NB4 (cell line): Measurements from ENCODE around the gene LAD1.

ENCODE experiments used
- DNase-seq: peaks from one replicate; pipeline ENCODE4 v3.0.0; 2010; ENCODE audit warnings: low read depth
- H3K4me3 ChIP-seq: one replicate; pipeline ENCODE4 v1.5.1; 2011; ENCODE audit warnings: mild to moderate bottlenecking, low read depth, low read length, moderate library complexity
- MYC ChIP-seq: IDR thresholded peaks from 2 replicates; pipeline ENCODE4 v1.6.1; 2011; ENCODE audit warnings: low read depth, low read length
- POLR2A ChIP-seq: IDR thresholded peaks from 2 replicates; pipeline ENCODE4 v1.6.1; 2011; ENCODE audit warnings: mild to moderate bottlenecking; ENCODE audit not compliant: insufficient read length; ENCODE audit errors: extremely low read depth
- TF ChIP-seq, protein P1 (sequence below): IDR thresholded peaks from 2 replicates; pipeline ENCODE4 v1.6.1; 2011; ENCODE audit warnings: low read depth, low read length
- TF ChIP-seq, protein P2 (sequence below): IDR thresholded peaks from one replicate; pipeline ENCODE4 v1.5.1; 2012; ENCODE audit warnings: low read depth, low read length

LAD1 gene

GRCh38 chr1:201429736-201430501 lies 30.8 kb upstream of the LAD1 start:
- no peak for TF ChIP-seq POLR2A
- TF ChIP-seq, protein P1, sequence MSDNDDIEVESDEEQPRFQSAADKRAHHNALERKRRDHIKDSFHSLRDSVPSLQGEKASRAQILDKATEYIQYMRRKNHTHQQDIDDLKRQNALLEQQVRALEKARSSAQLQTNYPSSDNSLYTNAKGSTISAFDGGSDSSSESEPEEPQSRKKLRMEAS, result no peak
- no peak for TF ChIP-seq MYC
- TF ChIP-seq, protein P2, sequence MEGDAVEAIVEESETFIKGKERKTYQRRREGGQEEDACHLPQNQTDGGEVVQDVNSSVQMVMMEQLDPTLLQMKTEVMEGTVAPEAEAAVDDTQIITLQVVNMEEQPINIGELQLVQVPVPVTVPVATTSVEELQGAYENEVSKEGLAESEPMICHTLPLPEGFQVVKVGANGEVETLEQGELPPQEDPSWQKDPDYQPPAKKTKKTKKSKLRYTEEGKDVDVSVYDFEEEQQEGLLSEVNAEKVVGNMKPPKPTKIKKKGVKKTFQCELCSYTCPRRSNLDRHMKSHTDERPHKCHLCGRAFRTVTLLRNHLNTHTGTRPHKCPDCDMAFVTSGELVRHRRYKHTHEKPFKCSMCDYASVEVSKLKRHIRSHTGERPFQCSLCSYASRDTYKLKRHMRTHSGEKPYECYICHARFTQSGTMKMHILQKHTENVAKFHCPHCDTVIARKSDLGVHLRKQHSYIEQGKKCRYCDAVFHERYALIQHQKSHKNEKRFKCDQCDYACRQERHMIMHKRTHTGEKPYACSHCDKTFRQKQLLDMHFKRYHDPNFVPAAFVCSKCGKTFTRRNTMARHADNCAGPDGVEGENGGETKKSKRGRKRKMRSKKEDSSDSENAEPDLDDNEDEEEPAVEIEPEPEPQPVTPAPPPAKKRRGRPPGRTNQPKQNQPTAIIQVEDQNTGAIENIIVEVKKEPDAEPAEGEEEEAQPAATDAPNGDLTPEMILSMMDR, result no peak
- no peak for DNase-seq
- no peak overlapping the region for H3K4me3 ChIP-seq

- no peak for DNase-seq
- no peak overlapping the region for H3K4me3 ChIP-seq
- TF ChIP-seq, protein P2, result no peak
- TF ChIP-seq, protein P1, result no peak
- no peak for TF ChIP-seq POLR2A
- TF ChIP-seq MYC, result no peak
Measured at GRCh38 chr1:201427963-201428362, 28.8 kb upstream of the LAD1 start.

- no peak for TF ChIP-seq POLR2A
- TF ChIP-seq, protein P2, result no peak
- TF ChIP-seq MYC, result no peak
- TF ChIP-seq, protein P1, result no peak
- H3K4me3 ChIP-seq, result no peak overlapping the region
- DNase-seq, result no peak
Measured at GRCh38 chr1:201426479-201427310, 27.6 kb upstream of the LAD1 start.

DNA sequence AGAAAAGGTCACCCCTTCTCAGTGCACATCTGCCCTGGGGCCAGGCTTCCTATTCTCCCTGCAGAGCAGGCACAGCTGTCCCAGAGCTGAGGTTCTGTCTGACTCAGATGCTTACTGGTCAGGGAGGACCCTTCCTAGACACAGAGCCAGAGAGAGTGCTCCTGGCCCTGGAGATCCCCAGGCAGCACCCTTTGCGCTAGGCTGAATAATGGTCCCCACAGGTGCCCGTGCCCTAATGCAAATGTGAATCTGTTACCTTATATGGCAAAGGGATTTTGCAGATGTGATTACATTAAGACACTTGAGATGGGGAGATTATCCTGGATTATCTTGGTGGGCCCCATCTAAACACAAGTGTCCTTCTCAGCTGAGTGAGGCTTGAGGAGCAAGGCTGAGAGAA lies 25.0 kb upstream of the LAD1 start:
- DNase-seq, result no peak
- TF ChIP-seq, protein P2, result no peak
- TF ChIP-seq POLR2A (no peak), MYC (no peak)
- TF ChIP-seq, protein P1, result no peak
- H3K4me3 ChIP-seq, result no peak overlapping the region

DNA sequence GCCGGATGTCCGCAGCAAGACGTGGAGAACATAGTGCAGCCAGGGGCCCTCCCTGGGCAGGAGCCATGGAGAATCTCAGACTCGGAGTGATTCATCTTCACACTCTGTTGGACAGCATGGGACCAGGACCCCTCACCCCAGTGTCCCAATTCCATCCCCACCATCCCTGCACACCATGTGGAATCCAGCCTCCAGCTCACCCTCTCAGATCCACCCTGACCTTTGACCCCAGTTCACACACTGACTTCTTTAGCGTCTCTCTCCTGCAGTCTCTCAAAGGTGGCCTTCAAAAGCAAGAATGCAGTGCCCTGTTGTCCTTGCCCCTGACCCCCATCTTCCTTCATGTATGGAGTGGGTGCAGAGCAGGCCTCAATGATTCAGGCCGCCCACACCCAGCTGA lies 24.5 kb upstream of the LAD1 start:
- TF ChIP-seq POLR2A (no peak), MYC (no peak)
- TF ChIP-seq, protein P1, result no peak
- TF ChIP-seq, protein P2, result no peak
- no peak for DNase-seq
- no peak overlapping the region for H3K4me3 ChIP-seq
